ENCODE results near the gene MBD5. TPM values are rescaled to one million over a fixed set of nuclear protein-coding genes. Genes with fewer than 3 reads are reported as not detected.
"Not testable (repeated sequence)": the region's sequence is repeated elsewhere in the genome, so short reads cannot be mapped to it uniquely, and the experiment has no call there.

The MBD5 gene
- total RNA-seq, 1 donor from 2014 or later = 95.4 TPM

GRCh38 chr2:147989809-147990403 is 31.0 kb upstream of the MBD5 start:
- Mint-ChIP-seq H3K36me3 (ENCODE audit: unreplicated experiment) (no peaks in the 10 kb centered on the region), H3K4me3 (ENCODE audit: unreplicated experiment) (no peak overlapping the region), H3K4me1 (ENCODE audit: low read depth, unreplicated experiment) (no peaks in the 10 kb centered on the region), H3K9me3 (ENCODE audit: unreplicated experiment) (no peaks in the 10 kb centered on the region), H3K27ac (ENCODE audit: unreplicated experiment) (no peak overlapping the region), H3K27me3 (ENCODE audit: unreplicated experiment) (no peaks in the 10 kb centered on the region)
- DNase-seq = no peak
- TF ChIP-seq CTCF (IDR thresholded peaks at IDR 0.05; ENCODE audit: partially characterized antibody, unreplicated experiment) = no peak

GRCh38 chr2:147994965-147995364 is 25.9 kb upstream of the MBD5 start:
- H3K27me3 Mint-ChIP-seq (ENCODE audit: unreplicated experiment); H3K4me1 Mint-ChIP-seq (ENCODE audit: low read depth, unreplicated experiment); DNase-seq; H3K9me3 Mint-ChIP-seq (ENCODE audit: unreplicated experiment); H3K27ac Mint-ChIP-seq (ENCODE audit: unreplicated experiment); H3K4me3 Mint-ChIP-seq (ENCODE audit: unreplicated experiment): not testable (repeated sequence)
- H3K36me3 Mint-ChIP-seq (ENCODE audit: unreplicated experiment) = peaks cover 12% of the 10 kb centered on the region

GRCh38 chr2:147996828-147997227 is 24.1 kb upstream of the MBD5 start:
- Mint-ChIP-seq H3K27ac (ENCODE audit: unreplicated experiment) (no peak overlapping the region), H3K4me3 (ENCODE audit: unreplicated experiment) (no peak overlapping the region), H3K27me3 (ENCODE audit: unreplicated experiment) (no peaks in the 10 kb centered on the region), H3K9me3 (ENCODE audit: unreplicated experiment) (peaks cover 8% of the 10 kb centered on the region), H3K36me3 (ENCODE audit: unreplicated experiment) (peaks cover 12% of the 10 kb centered on the region), H3K4me1 (ENCODE audit: low read depth, unreplicated experiment) (peaks cover 9% of the 10 kb centered on the region)
- no peak for DNase-seq
- TF ChIP-seq CTCF (IDR thresholded peaks at IDR 0.05; ENCODE audit: partially characterized antibody, unreplicated experiment) = no peak

GRCh38 chr2:147998203-147998602 is 22.7 kb upstream of the MBD5 start:
- Mint-ChIP-seq H3K27me3 (ENCODE audit: unreplicated experiment) (peaks cover 2% of the 10 kb centered on the region), H3K4me3 (ENCODE audit: unreplicated experiment) (no peak overlapping the region), H3K4me1 (ENCODE audit: low read depth, unreplicated experiment) (peaks cover 9% of the 10 kb centered on the region), H3K27ac (ENCODE audit: unreplicated experiment) (no peak overlapping the region), H3K9me3 (ENCODE audit: unreplicated experiment) (peaks cover 11% of the 10 kb centered on the region), H3K36me3 (ENCODE audit: unreplicated experiment) (peaks cover 19% of the 10 kb centered on the region)
- DNase-seq = no peak
- no peak for TF ChIP-seq CTCF (IDR thresholded peaks at IDR 0.05; ENCODE audit: partially characterized antibody, unreplicated experiment)

GRCh38 chr2:147999126-147999525 is 21.8 kb upstream of the MBD5 start:
- Mint-ChIP-seq H3K9me3 (ENCODE audit: unreplicated experiment) (peaks cover 11% of the 10 kb centered on the region), H3K27ac (ENCODE audit: unreplicated experiment) (peak overlapping the region; percentile 34), H3K4me3 (ENCODE audit: unreplicated experiment) (no peak overlapping the region), H3K4me1 (ENCODE audit: low read depth, unreplicated experiment) (peaks cover 9% of the 10 kb centered on the region), H3K27me3 (ENCODE audit: unreplicated experiment) (peaks cover 2% of the 10 kb centered on the region), H3K36me3 (ENCODE audit: unreplicated experiment) (peaks cover 19% of the 10 kb centered on the region)
- no peak for DNase-seq
- no peak for TF ChIP-seq CTCF (IDR thresholded peaks at IDR 0.05; ENCODE audit: partially characterized antibody, unreplicated experiment)

All from glutamatergic neuron (in vitro differentiated cells).